Measurements from ENCODE around the gene SURF2.
"Not testable (repeated sequence)": the region's sequence is repeated elsewhere in the genome, so short reads cannot be mapped to it uniquely, and the experiment has no call there.

Gene SURF2

GRCh38 chr9:133356391-133357091 is at the start of gene SURF2, which contains the start of gene SURF1:
TSS of gene SURF2 (plus strand) at chr9:133356550. CDS start at chr9:133356593, 43 bp downstream.
TSS of gene SURF1 (minus strand) at chr9:133356487. CDS start at chr9:133356453, 34 bp downstream.
- no peak for FAIRE-seq

GRCh38 chr9:133307301-133307700 is 49.0 kb upstream of the SURF2 start:
- no peak for FAIRE-seq

GRCh38 chr9:133309608-133310007 is 46.7 kb upstream of the SURF2 start:
- no peak for FAIRE-seq

GRCh38 chr9:133315997-133316396 is 40.4 kb upstream of the SURF2 start:
- FAIRE-seq = no peak

- FAIRE-seq = not testable (repeated sequence)
These were observed 38.8 kb upstream of the SURF2 start for GRCh38 chr9:133317551-133317950.

- no peak for FAIRE-seq
These were observed 35.9 kb upstream of the SURF2 start for GRCh38 chr9:133320421-133320881.

GRCh38 chr9:133321411-133321935 is 34.9 kb upstream of the SURF2 start:
- no peak for FAIRE-seq

GRCh38 chr9:133322701-133323100 is 33.6 kb upstream of the SURF2 start:
- no peak for FAIRE-seq

GRCh38 chr9:133323211-133323610 is 33.1 kb upstream of the SURF2 start:
- no peak for FAIRE-seq

GRCh38 chr9:133323991-133324703 is 32.2 kb upstream of the SURF2 start:
- FAIRE-seq = no peak

- FAIRE-seq = not testable (repeated sequence)
These were observed 29.3 kb upstream of the SURF2 start for GRCh38 chr9:133327021-133327420.

GRCh38 chr9:133327834-133328484 is 28.4 kb upstream of the SURF2 start:
- FAIRE-seq = no peak

- not testable (repeated sequence) for FAIRE-seq
These were observed 26.8 kb upstream of the SURF2 start for GRCh38 chr9:133329306-133330156.

GRCh38 chr9:133331221-133331620 is 25.1 kb upstream of the SURF2 start:
- no peak for FAIRE-seq

GRCh38 chr9:133331641-133332380 is 24.5 kb upstream of the SURF2 start:
- FAIRE-seq = no peak

- no peak for FAIRE-seq
These were observed 24.0 kb upstream of the SURF2 start for GRCh38 chr9:133332381-133332730.

- no peak for FAIRE-seq
These were observed 23.3 kb upstream of the SURF2 start for GRCh38 chr9:133333011-133333410.

GRCh38 chr9:133333566-133333965 is 22.8 kb upstream of the SURF2 start:
- no peak for FAIRE-seq

GRCh38 chr9:133334161-133334560 is 22.2 kb upstream of the SURF2 start:
- no peak for FAIRE-seq

GRCh38 chr9:133334888-133335287 is 21.5 kb upstream of the SURF2 start:
- not testable (repeated sequence) for FAIRE-seq

Measured in colon (tissue), 2 donors.